Mononuclear cell (primary cell): Measurements from ENCODE around the gene RAC2. TPM values are rescaled to one million over a fixed set of nuclear protein-coding genes. Genes with fewer than 3 reads are reported as not detected.
"Not testable (repeated sequence)": the region's sequence is repeated elsewhere in the genome, so short reads cannot be mapped to it uniquely, and the experiment has no call there.

Experiments used
- H3K27me3 ChIP-seq: 2 replicates; pipeline ENCODE4 v1.6.0; 2011; ENCODE audit warnings: low read length, control low read depth; ENCODE audit not compliant: insufficient read depth
- H3K4me1 ChIP-seq: 2 replicates; pipeline ENCODE4 v1.5.1; 2011; ENCODE audit warnings: mild to moderate bottlenecking, low read length, control low read depth; ENCODE audit not compliant: insufficient read depth
- H3K4me3 ChIP-seq: 2 replicates; pipeline ENCODE4 v1.5.1; 2011; ENCODE audit warnings: mild to moderate bottlenecking, low read length, moderate library complexity
- H3K9me3 ChIP-seq: 2 replicates; pipeline ENCODE4 v1.5.1; 2011; ENCODE audit warnings: low read depth, mild to moderate bottlenecking, control low read depth, low read length
- total RNA-seq: library from RNA; depleted of rRNA; stranded (reverse); fragments of >200 nt; gene quantifications from one replicate; pipeline ENCODE4 v1.2.3, GENCODE V29; 2012

RAC2 gene
- total RNA-seq, 1 donor, result 107 TPM

DNA sequence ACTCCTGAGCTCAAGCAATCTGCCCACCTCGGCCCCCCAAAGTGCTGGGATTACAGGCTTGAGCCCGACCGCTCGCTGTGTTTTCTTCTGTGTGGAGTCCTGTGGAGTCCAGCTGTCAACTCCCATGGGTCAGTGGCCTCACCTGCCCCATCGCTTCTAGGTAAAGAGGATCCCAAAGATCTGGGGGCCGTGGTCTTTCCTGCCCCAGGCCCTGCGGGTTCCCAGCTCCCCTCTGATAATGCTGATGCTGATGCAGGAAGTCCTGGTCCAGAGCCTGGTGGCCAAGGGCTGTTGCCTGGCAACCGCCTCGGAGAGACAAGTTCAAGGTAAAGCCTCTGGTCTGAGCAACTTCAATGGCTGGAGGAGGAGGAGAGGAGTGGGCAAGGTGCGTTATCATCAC, 41.4 kb downstream of the RAC2 start:
- no peaks in the 10 kb centered on the region for H3K27me3 ChIP-seq
- H3K9me3 ChIP-seq, result no peaks in the 10 kb centered on the region
- no peak overlapping the region for H3K4me3 ChIP-seq
- H3K4me1 ChIP-seq, result peaks cover 41% of the 10 kb centered on the region

- peaks cover 38% of the 10 kb centered on the region for H3K4me1 ChIP-seq
- H3K27me3 ChIP-seq, result no peaks in the 10 kb centered on the region
- no peak overlapping the region for H3K4me3 ChIP-seq
- H3K9me3 ChIP-seq, result no peaks in the 10 kb centered on the region
Measured at GRCh38 chr22:37202001-37202555, 42.0 kb downstream of the RAC2 start.

GRCh38 chr22:37201443-37201820, 42.6 kb downstream of the RAC2 start:
- not testable (repeated sequence) for H3K27me3 ChIP-seq, H3K9me3 ChIP-seq, H3K4me3 ChIP-seq
- H3K4me1 ChIP-seq, result peaks cover 37% of the 10 kb centered on the region

- Histone ChIP-seq H3K9me3 (no peaks in the 10 kb centered on the region), H3K4me1 (peaks cover 32% of the 10 kb centered on the region), H3K4me3 (peak overlapping the region; percentile 68), H3K27me3 (no peaks in the 10 kb centered on the region)
Measured at GRCh38 chr22:37199760-37200108, 44.3 kb downstream of the RAC2 start.

- H3K27me3 ChIP-seq, result no peaks in the 10 kb centered on the region
- H3K4me1 ChIP-seq, result peaks cover 32% of the 10 kb centered on the region
- H3K4me3 ChIP-seq, result peak overlapping the region; percentile 68
- no peaks in the 10 kb centered on the region for H3K9me3 ChIP-seq
Measured at GRCh38 chr22:37199103-37199759, 44.8 kb downstream of the RAC2 start.

DNA sequence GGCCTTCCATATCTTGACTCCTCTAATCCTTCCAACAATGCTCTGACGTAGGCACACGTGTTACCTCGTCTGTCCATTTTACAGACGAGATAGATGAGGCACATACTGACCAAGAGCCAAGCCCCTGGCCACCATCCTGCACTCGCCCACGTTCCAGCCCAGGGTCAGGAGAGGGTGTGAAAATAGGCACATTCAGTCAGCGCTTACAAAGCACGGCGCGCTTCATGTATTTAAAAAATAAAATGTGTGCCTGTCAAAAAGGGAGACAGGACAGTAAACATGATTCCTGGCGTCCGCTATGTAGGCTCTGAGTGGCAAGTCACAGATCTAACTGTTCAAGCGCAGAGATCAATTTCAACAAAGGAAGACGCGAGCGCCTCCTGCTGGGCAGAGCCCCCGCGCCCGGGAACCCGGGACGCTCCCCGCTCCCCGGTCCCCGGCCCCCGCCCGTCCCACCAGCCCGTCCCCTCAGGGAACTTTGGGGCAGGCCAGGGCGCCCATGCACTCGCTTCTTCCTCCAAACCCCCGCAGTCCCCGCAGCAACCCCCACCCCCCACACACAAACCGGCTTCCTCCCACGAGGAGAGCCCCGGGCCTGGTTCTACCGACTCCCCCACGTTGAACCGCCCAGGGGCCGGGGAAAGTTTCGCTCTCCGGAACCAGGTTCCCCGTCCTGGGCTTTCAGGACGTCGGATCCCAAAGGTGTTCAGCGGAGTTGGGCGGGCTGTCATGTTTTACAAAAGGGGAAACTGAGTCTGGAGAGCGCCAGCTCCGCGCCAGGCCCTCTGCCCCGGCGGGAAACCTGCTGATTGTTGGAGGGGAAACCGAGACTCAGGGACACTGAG, 45.6 kb downstream of the RAC2 start:
- peak overlapping the region; percentile 68 for H3K4me3 ChIP-seq
- H3K4me1 ChIP-seq, result peaks cover 36% of the 10 kb centered on the region
- no peaks in the 10 kb centered on the region for H3K9me3 ChIP-seq
- no peaks in the 10 kb centered on the region for H3K27me3 ChIP-seq

GRCh38 chr22:37197451-37198257, 46.4 kb downstream of the RAC2 start:
- no peaks in the 10 kb centered on the region for H3K9me3 ChIP-seq
- no peak overlapping the region for H3K4me3 ChIP-seq
- no peaks in the 10 kb centered on the region for H3K27me3 ChIP-seq
- H3K4me1 ChIP-seq, result peaks cover 36% of the 10 kb centered on the region

- Histone ChIP-seq H3K4me1 (peaks cover 36% of the 10 kb centered on the region), H3K27me3 (no peaks in the 10 kb centered on the region), H3K4me3 (no peak overlapping the region), H3K9me3 (no peaks in the 10 kb centered on the region)
Measured at GRCh38 chr22:37196539-37197450, 47.3 kb downstream of the RAC2 start.

DNA sequence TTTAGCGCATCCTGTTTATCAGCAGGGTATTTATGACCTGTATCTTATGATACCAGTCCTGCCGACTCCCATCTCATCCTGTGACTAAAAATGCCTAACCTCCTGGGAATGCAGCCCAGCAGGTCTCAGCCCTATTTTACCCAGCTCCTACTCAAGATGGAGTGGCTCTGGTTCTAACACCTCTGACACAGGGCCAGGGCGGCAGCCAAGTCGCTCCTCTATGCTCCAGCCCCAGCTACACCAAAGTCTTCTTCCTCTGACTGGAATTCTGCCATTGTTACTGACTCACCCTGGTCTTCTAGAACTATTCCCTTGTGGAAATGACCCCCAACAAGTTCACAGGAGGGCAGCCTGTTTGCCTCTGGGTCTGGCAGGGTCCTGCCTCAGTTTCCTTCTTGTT, 48.1 kb downstream of the RAC2 start:
- no peaks in the 10 kb centered on the region for H3K9me3 ChIP-seq
- H3K4me1 ChIP-seq, result peaks cover 35% of the 10 kb centered on the region
- no peaks in the 10 kb centered on the region for H3K27me3 ChIP-seq
- no peak overlapping the region for H3K4me3 ChIP-seq

DNA sequence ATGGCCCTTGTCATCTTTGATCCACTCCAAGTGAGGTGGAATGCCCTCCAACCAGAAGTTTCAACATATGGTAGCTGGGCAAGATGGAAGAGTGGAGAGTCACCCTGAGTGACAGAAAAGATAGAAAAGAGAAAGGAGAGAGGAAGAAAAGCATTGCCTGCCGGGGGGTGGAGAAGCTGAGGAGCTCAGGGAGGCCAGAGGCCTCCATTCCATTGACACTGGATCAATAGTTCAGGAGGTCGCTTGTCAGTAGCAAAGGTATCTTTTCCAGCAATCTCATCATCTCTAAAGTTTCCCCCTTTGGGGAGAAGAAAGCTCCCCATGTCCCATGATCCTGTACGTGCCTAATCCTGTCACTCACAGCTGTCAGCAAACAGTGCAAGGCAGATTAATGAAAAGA, 49.3 kb downstream of the RAC2 start:
- no peaks in the 10 kb centered on the region for H3K9me3 ChIP-seq
- H3K4me1 ChIP-seq, result peaks cover 24% of the 10 kb centered on the region
- no peaks in the 10 kb centered on the region for H3K27me3 ChIP-seq
- H3K4me3 ChIP-seq, result no peak overlapping the region

GRCh38 chr22:37193629-37194191, 50.4 kb downstream of the RAC2 start:
- no peaks in the 10 kb centered on the region for H3K27me3 ChIP-seq
- H3K4me3 ChIP-seq, result no peak overlapping the region
- no peaks in the 10 kb centered on the region for H3K9me3 ChIP-seq
- H3K4me1 ChIP-seq, result peaks cover 15% of the 10 kb centered on the region

DNA sequence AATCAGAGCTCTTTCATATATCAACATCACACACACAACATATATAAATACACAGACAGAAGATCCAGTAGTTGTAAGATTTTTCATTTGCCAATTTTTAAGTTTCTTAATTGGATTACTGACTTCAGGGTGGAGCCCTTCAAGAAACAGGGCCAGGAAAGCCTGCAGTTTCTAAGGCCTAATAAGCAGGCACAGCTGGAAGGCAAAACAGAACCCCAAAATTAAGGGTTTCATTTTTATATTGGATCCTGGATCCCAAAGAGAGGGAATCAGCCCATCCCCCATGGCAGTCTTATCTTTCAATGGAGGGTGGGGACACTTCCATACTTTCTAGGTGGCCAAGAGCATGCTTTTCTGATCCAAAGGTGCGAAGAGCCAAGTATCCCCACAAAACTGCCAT, 51.3 kb downstream of the RAC2 start:
- H3K4me1 ChIP-seq, result peaks cover 11% of the 10 kb centered on the region
- no peaks in the 10 kb centered on the region for H3K27me3 ChIP-seq
- H3K4me3 ChIP-seq, result no peak overlapping the region
- no peaks in the 10 kb centered on the region for H3K9me3 ChIP-seq

DNA sequence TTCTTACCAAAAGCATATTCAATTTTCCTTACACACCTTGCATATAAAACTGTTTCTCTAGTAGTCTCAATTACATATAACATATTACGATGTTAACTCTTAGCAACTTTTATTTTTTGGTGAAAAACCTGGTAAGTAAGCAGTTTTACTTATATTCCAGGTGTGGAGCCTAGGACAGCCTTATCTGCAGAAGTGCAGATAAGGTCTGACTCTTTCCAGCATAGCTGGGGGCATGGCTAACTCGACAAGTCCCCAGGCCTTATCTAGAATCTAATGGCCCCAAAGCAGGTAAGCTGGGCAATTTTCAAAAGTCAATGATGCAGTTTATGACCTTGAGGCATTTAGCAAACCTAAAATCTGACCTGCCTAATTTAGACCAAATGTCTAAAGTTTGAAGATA, 51.9 kb downstream of the RAC2 start:
- Histone ChIP-seq H3K4me1 (peaks cover 13% of the 10 kb centered on the region), H3K27me3 (no peaks in the 10 kb centered on the region), H3K9me3 (no peaks in the 10 kb centered on the region)

GRCh38 chr22:37190262-37190780, 53.7 kb downstream of the RAC2 start:
- H3K27me3 ChIP-seq, result no peaks in the 10 kb centered on the region
- H3K4me3 ChIP-seq, result no peak overlapping the region
- no peaks in the 10 kb centered on the region for H3K9me3 ChIP-seq
- peaks cover 28% of the 10 kb centered on the region for H3K4me1 ChIP-seq

More for the DNA sequence above, 51.9 kb downstream of the RAC2 start:
- no peak overlapping the region for H3K4me3 ChIP-seq
